GDM1 (cell line): ENCODE measurements around the gene BBS5.

Experiments used
- DNase-seq: peaks from one replicate; lab custom pipeline; 2025; lab: John Stamatoyannopoulos, UW

BBS5 gene

DNA sequence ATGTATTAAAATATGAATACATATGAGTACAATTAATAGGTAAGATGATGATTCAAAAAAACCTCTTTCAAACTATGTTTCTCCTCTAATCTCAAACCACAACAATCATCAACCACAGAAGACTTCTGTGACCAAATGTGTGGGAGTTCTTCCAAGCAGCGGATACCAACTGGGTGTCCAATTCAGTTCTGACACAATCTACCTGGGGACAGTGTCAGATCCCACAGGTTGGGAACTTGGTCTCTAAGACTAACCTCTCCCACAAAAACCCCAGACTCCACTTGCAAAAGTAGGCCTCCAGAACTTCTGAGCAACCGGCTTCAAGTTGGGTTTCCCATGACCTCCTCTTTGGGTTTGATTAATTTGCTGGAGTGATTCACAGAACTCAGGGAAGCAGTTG lies 67.5 kb downstream of the BBS5 start:
- DNase-seq, result no peak
